ENCODE data around the gene NUCB1.

DNA sequence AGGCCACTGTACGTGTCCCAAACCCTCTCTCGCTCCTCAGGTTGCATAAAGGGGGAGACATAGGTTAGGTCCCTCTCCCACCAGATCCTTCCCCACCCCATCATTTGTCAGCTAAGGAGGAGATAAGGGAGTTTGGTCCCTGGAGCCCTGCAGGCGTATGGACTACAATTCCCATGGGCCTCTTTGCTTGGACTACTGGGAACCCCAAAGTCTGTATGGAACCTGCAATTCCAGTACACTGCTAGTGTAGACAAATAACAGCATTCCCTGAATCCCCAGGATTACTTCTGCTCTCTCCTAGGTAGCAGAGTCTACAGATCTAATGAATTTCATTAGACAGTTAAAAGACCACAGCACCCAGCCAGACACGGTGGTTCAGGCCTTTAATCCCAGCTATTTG lies 47.8 kb upstream of the NUCB1 start:
- TF ChIP-seq, protein P1, sequence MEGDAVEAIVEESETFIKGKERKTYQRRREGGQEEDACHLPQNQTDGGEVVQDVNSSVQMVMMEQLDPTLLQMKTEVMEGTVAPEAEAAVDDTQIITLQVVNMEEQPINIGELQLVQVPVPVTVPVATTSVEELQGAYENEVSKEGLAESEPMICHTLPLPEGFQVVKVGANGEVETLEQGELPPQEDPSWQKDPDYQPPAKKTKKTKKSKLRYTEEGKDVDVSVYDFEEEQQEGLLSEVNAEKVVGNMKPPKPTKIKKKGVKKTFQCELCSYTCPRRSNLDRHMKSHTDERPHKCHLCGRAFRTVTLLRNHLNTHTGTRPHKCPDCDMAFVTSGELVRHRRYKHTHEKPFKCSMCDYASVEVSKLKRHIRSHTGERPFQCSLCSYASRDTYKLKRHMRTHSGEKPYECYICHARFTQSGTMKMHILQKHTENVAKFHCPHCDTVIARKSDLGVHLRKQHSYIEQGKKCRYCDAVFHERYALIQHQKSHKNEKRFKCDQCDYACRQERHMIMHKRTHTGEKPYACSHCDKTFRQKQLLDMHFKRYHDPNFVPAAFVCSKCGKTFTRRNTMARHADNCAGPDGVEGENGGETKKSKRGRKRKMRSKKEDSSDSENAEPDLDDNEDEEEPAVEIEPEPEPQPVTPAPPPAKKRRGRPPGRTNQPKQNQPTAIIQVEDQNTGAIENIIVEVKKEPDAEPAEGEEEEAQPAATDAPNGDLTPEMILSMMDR (IDR thresholded peaks at IDR 0.05; ENCODE audit: low read depth, low read length): no peak
- TF ChIP-seq EZH2phosphoT487 (IDR thresholded peaks at IDR 0.05; ENCODE audit: low read depth): no peak
